A549 (cell line): ENCODE data around the gene PSMC4.

Source experiments
- EP300 ChIP-seq, 2 experiments: fragments of >200 bp; sonication (Bioruptor Twin); formaldehyde crosslinking; IDR thresholded peaks; 2 replicates in 1 of 2; 3 replicates in 1 of 2; pipeline ENCODE4 v1.6.1; 2016 to 2017
- KDM5A ChIP-seq: fragments of 200-600 bp; sonication (generic); IDR thresholded peaks from 2 replicates; pipeline ENCODE4 v1.6.1; 2016; ENCODE audit warnings: antibody characterized with exemption, mild to moderate bottlenecking
- MAX ChIP-seq: IDR thresholded peaks from 2 replicates; pipeline ENCODE4 v1.6.1; 2012
- NPAS2 ChIP-seq: fragments of 250-450 bp; sonication (Bioruptor Pico); IDR thresholded peaks from 2 replicates; pipeline ENCODE4 v1.8.0; 2022; ENCODE audit warnings: mild to moderate bottlenecking, moderate library complexity, borderline replicate concordance
- RAD21 ChIP-seq, 2 experiments: fragments of >200 bp in 1 of 2; sonication (Bioruptor Twin) in 1 of 2; formaldehyde crosslinking in 1 of 2; IDR thresholded peaks in 1 of 2; conservative IDR thresholded peaks in 1 of 2; 2 replicates in 1 of 2; 3 replicates in 1 of 2; pipeline ENCODE4 v1.6.1; 2012 to 2018; ENCODE audit warnings: inconsistent platforms in 1 of 2

GRCh38 chr19:40026597-40026970 is 55.6 kb downstream of the PSMC4 start:
- no peak for TF ChIP-seq RAD21 (conservative IDR thresholded peaks at IDR 0.05 in 1 of 2, IDR thresholded peaks at IDR 0.05 in 1 of 2)
- TF ChIP-seq EP300 (IDR thresholded peaks at IDR 0.05), result no peak
- no peak for TF ChIP-seq MAX
- no peak for TF ChIP-seq NPAS2
- no peak for TF ChIP-seq KDM5A
